ENCODE data around the gene SDS. TPM values are rescaled to one million over a fixed set of nuclear protein-coding genes. Genes with fewer than 3 reads are reported as not detected.
A peak's percentile ranks its signal among the peaks of the same experiment; 100 is the strongest.

The SDS gene
- total RNA-seq, 1 experiment from 2014 or later: not detected

- H3K4me2 ChIP-seq (ENCODE audit: insufficient read depth, insufficient read length, low read length): no peak overlapping the region
- H4K8ac ChIP-seq (replicated peaks; ENCODE audit: insufficient read length, low read depth, low read length): no peak overlapping the region
These were observed 4.2 kb downstream of the SDS start for GRCh38 chr12:113399490-113399889.

More at GRCh38 chr12:113399490-113399889, 4.2 kb downstream of the SDS start:
- Mint-ChIP-seq H3K4me3 (no peak overlapping the region), H3K36me3 (ENCODE audit: insufficient read depth in 1 of 3, low read depth in 3 of 3) (no peaks in the 10 kb centered on the region), H3K4me1 (peaks cover 11 to 27% of the 10 kb centered on the region in 2 experiments), H3K9me3 (no peaks in the 10 kb centered on the region), H3K27ac (peak overlapping the region in 1 of 3 experiments; percentile 44; a peak in 1 of 7 replicates), H3K27me3 (ENCODE audit: low read depth) (peaks cover 9% of the 10 kb centered on the region)
- TF ChIP-seq CTCF (conservative IDR thresholded peaks at IDR 0.05): no peak
- no peak overlapping the region for H2AK5ac ChIP-seq (ENCODE audit: insufficient read length, low read length)
- no CpG with 5 or more reads among the region's 12 CpGs for whole genome bisulfite sequencing (ENCODE audit: extremely low coverage, insufficient read length, low lambda C conversion rate)
- no peak overlapping the region for H2BK15ac ChIP-seq (ENCODE audit: low read depth, low read length)
- H2BK12ac ChIP-seq (ENCODE audit: insufficient read length, low read depth, low read length): no peak overlapping the region
- no peak overlapping the region for H3T11ph ChIP-seq (ENCODE audit: low read length)
- H3K4me1 ChIP-seq (ENCODE audit: insufficient read depth, low read length): no peaks in the 10 kb centered on the region
- no peak overlapping the region for H4K91ac ChIP-seq (ENCODE audit: insufficient read length, low read depth, low read length)
- no peak for DNase-seq
- H3K14ac ChIP-seq (ENCODE audit: insufficient read depth, low read length): no peak overlapping the region
- no peaks in the 10 kb centered on the region for H3K9me3 ChIP-seq (ENCODE audit: control insufficient read depth, low read depth, low read length)
- no peaks in the 10 kb centered on the region for H3K23me2 ChIP-seq (ENCODE audit: insufficient read length, low read depth, low read length, poor library complexity, severe bottlenecking)
- H3K18ac ChIP-seq (ENCODE audit: insufficient read length, low read depth, low read length): no peak overlapping the region
- no peak overlapping the region for H2BK20ac ChIP-seq (ENCODE audit: low read depth, low read length, poor library complexity, severe bottlenecking)
- H2BK5ac ChIP-seq (ENCODE audit: insufficient read length, low read length): no peak overlapping the region
- no peak overlapping the region for H2BK120ac ChIP-seq (ENCODE audit: low read depth, low read length, poor library complexity, severe bottlenecking)
- no peak overlapping the region for H3K9ac ChIP-seq (ENCODE audit: extremely low read depth, insufficient read length, low read length)
- H4K20me1 ChIP-seq (ENCODE audit: control insufficient read depth, insufficient read depth, insufficient read length): no peaks in the 10 kb centered on the region
- no peak overlapping the region for H3K4ac ChIP-seq (ENCODE audit: low read depth, low read length)
- no peaks in the 10 kb centered on the region for H3K79me1 ChIP-seq (ENCODE audit: insufficient read depth, low read depth, low read length, poor library complexity, severe bottlenecking)
- H3K23ac ChIP-seq (ENCODE audit: insufficient read length, low read depth, low read length): no peak overlapping the region
- no peak overlapping the region for H4K5ac ChIP-seq (ENCODE audit: insufficient read length, low read depth, low read length)
- H3K27ac ChIP-seq (ENCODE audit: insufficient read length, low read depth, low read length): no peak overlapping the region
- no peaks in the 10 kb centered on the region for H3K27me3 ChIP-seq (ENCODE audit: insufficient read depth, low read length)
- H3K79me2 ChIP-seq (ENCODE audit: insufficient read depth, low read length): no peaks in the 10 kb centered on the region
- no peak overlapping the region for H3K56ac ChIP-seq (ENCODE audit: insufficient read length, low read depth, low read length)
- H2AFZ ChIP-seq (ENCODE audit: low read length): no peak overlapping the region
